Ishikawa (cell line): Measurements from ENCODE around the gene FRS3.

Experiments used
- CEBPB ChIP-seq: IDR thresholded peaks from 2 replicates; pipeline ENCODE4 v1.6.1; 2012
- CREB1 ChIP-seq: IDR thresholded peaks from 2 replicates; pipeline ENCODE4 v1.6.1; 2012; ENCODE audit warnings: low read depth
- EGR1 ChIP-seq: IDR thresholded peaks from 2 replicates; pipeline ENCODE4 v1.6.1; 2012
- EP300 ChIP-seq: IDR thresholded peaks from 2 replicates; pipeline ENCODE4 v1.6.1; 2012; ENCODE audit warnings: borderline replicate concordance
- FOXM1 ChIP-seq: IDR thresholded peaks from 2 replicates; pipeline ENCODE4 v1.6.1; 2012; ENCODE audit warnings: low read depth, borderline replicate concordance
- MAX ChIP-seq: IDR thresholded peaks from 2 replicates; pipeline ENCODE4 v1.6.1; 2012
- NFIC ChIP-seq: IDR thresholded peaks from 2 replicates; pipeline ENCODE4 v1.6.1; 2012
- RAD21 ChIP-seq: IDR thresholded peaks from 2 replicates; pipeline ENCODE4 v1.6.1; 2012; ENCODE audit warnings: low read depth
- REST ChIP-seq: IDR thresholded peaks from 2 replicates; pipeline ENCODE4 v1.6.1; 2012; ENCODE audit warnings: low read depth, mild to moderate bottlenecking
- TAF1 ChIP-seq: IDR thresholded peaks from 2 replicates; pipeline ENCODE4 v1.6.1; 2012; ENCODE audit warnings: low read depth, mild to moderate bottlenecking
- TCF12 ChIP-seq: IDR thresholded peaks from 2 replicates; pipeline ENCODE4 v1.6.1; 2012; ENCODE audit warnings: low read depth
- TEAD4 ChIP-seq: IDR thresholded peaks from 2 replicates; pipeline ENCODE4 v1.6.1; 2012
- USF1 ChIP-seq: IDR thresholded peaks from 2 replicates; pipeline ENCODE4 v1.6.1; 2012
- YY1 ChIP-seq: IDR thresholded peaks from 2 replicates; pipeline ENCODE4 v1.6.1; 2012; ENCODE audit warnings: low read depth
- ZBTB7A ChIP-seq: IDR thresholded peaks from 2 replicates; pipeline ENCODE4 v1.6.1; 2012; ENCODE audit warnings: low read depth

FRS3 gene

GRCh38 chr6:41791305-41791704, 11.6 kb upstream of the FRS3 start:
- TF ChIP-seq EP300 (no peak), FOXM1 (no peak), ZBTB7A (no peak), USF1 (no peak), TCF12 (no peak), CREB1 (no peak), YY1 (no peak), EGR1 (no peak), TEAD4 (no peak), RAD21 (no peak), NFIC (no peak), REST (no peak), CEBPB (no peak), TAF1 (no peak), MAX (no peak)

- TF ChIP-seq TAF1 (no peak), CEBPB (no peak), CREB1 (no peak), MAX (no peak), RAD21 (no peak), FOXM1 (no peak), EP300 (no peak), TEAD4 (no peak), EGR1 (no peak), REST (no peak), ZBTB7A (no peak)
Observed at GRCh38 chr6:41790045-41790444, 10.3 kb upstream of the FRS3 start.

GRCh38 chr6:41789390-41789724, 9.7 kb upstream of the FRS3 start:
- TF ChIP-seq RAD21 (no peak), EP300 (no peak), REST (no peak), EGR1 (no peak), TCF12 (no peak), NFIC (no peak), USF1 (no peak), CEBPB (no peak), TEAD4 (no peak), FOXM1 (no peak), MAX (no peak), CREB1 (no peak), ZBTB7A (no peak), YY1 (no peak)

GRCh38 chr6:41787219-41787917, 7.7 kb upstream of the FRS3 start, which contains the start of gene TOMM6:
TOMM6 (plus strand) TSS chr6:41787694; CDS start chr6:41787698, 4 bp downstream.
- peak; percentile 68; the same call in 1 of the 2 replicates for TF ChIP-seq MAX
- peak; percentile 84 for TF ChIP-seq TCF12
- no peak for TF ChIP-seq REST
- 0 out of 2 replicates have a peak, but pooled peaks have one; percentile 29 for TF ChIP-seq EGR1
- no peak for TF ChIP-seq CEBPB
- TF ChIP-seq ZBTB7A = peak; percentile 89
- TF ChIP-seq USF1 = no peak
- peak; percentile 86 for TF ChIP-seq TAF1
- TF ChIP-seq NFIC = no peak
- TF ChIP-seq EP300 = 0 out of 2 replicates have a peak, but pooled peaks have one; percentile 48
- no peak; the same call in 1 of the 2 replicates for TF ChIP-seq RAD21
- TF ChIP-seq CREB1 = peak; percentile 91
- TF ChIP-seq YY1 = peak; percentile 95
- TF ChIP-seq TEAD4 = peak; percentile 48
- no peak for TF ChIP-seq FOXM1
